ENCODE measurements around the gene ZSWIM6.
"Not testable (repeated sequence)": the region's sequence is repeated elsewhere in the genome, so short reads cannot be mapped to it uniquely, and the experiment has no call there.

The ZSWIM6 gene

GRCh38 chr5:61409568-61409967 is 77.5 kb downstream of the ZSWIM6 start:
- DNase-seq: peak; percentile 63

DNA sequence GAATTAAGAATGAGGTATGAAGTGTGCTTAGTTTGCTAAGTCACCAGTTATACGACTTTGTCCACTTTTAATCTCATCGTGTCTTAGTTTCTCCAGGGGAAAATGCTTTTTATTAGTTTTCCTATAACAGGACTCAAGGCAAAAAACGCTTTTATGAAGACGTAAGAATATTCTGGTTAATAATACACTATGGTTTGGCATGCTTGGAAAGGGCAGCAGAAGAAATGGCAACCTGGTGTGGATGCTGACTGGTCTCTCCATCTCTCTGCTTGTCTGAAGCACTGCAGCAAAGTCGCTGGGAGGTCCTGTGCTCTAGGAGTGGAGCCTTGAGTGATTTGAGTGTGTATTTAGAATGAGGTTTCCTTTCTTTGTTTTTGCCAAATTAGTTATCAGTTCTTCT is 78.8 kb downstream of the ZSWIM6 start:
- DNase-seq: no peak

DNA sequence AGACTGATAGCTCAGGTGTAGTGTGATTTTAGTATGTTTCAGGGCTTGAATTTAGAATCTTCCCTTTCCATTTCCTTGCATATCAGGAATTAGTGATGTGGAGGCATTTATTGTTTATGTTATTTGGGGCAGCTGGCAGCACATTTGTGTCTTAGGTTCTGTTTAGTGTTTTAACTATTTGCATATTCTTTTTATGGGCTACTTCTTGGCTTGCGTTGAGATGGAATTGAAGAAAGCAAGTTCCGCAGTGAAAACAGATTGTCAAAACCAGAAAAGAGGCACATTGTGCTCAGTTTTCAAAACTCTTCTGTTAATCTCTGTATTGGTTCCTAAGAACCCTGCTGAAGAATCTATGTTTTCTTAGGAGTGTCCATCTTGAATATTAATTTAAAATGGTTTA is 80.3 kb downstream of the ZSWIM6 start:
- DNase-seq: no peak

- DNase-seq: not testable (repeated sequence)
Measured at GRCh38 chr5:61413205-61413604, 81.1 kb downstream of the ZSWIM6 start.

GRCh38 chr5:61414806-61415205 is 82.7 kb downstream of the ZSWIM6 start:
- DNase-seq: no peak

GRCh38 chr5:61416010-61416409 is 84.0 kb downstream of the ZSWIM6 start:
- no peak for DNase-seq

GRCh38 chr5:61416420-61416819 is 84.4 kb downstream of the ZSWIM6 start:
- no peak for DNase-seq

- DNase-seq: no peak
Measured at GRCh38 chr5:61417340-61417739, 85.3 kb downstream of the ZSWIM6 start.

DNA sequence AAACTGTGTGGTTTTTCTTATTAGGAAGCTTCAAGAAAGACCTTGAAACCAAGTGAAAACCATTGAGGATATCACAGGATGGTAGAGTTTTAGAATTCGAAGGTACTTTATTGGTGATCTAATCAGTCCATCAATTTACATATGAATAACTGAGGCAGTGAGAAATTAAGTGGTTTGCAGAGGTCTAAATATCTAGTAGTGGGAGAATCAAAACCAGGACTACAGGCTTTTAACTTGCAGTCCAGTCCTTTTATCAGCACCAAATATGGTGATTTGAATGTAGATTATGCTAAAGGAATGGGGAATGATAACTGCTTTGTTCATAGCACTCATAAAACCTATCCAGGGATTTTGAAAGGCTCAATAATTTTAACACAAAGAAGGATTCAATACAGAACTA is 85.8 kb downstream of the ZSWIM6 start:
- no peak for DNase-seq

DNA sequence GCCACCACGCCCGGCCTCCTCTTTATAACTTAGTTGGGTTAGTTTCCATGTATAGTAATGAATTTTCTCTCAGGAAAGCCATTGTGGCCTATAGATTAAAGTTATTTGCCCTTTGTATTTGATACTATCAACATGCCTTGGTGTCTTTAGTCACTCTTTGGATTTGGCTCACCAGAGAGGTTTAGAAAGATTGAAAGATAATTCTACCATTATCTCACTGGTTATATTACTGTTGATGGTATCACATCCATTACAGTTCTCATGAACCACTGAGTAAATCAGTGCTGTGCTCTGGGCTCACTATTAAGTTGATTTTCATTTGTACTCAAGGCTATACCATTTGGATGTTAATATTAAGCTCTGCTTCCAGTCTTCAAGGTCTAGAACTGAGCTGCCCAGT is 87.0 kb downstream of the ZSWIM6 start:
- DNase-seq: no peak

DNA sequence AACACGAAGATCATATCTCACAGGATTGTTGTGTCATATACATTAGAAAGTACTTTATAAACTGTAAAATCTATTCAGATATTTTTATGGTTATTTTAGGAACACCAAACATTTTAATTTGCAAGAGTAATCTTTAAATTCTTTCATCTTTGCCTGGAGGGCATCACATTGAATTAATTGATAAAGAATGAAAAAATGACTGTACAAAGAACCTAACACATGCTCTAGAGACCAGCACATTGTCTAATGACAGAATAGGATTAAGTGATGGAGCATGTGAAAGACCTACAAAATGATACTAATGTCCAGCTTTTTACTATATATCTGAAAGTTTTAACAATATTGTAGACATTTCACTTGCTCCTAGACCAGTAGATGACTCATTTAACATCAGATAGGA is 88.0 kb downstream of the ZSWIM6 start:
- DNase-seq: no peak

GRCh38 chr5:61421262-61421661 is 89.2 kb downstream of the ZSWIM6 start:
- DNase-seq: not testable (repeated sequence)

- no peak for DNase-seq
Measured at GRCh38 chr5:61423487-61424145, 91.6 kb downstream of the ZSWIM6 start.

GRCh38 chr5:61425918-61426317 is 93.9 kb downstream of the ZSWIM6 start:
- no peak for DNase-seq

GRCh38 chr5:61429906-61430305 is 97.8 kb downstream of the ZSWIM6 start:
- no peak for DNase-seq

DNA sequence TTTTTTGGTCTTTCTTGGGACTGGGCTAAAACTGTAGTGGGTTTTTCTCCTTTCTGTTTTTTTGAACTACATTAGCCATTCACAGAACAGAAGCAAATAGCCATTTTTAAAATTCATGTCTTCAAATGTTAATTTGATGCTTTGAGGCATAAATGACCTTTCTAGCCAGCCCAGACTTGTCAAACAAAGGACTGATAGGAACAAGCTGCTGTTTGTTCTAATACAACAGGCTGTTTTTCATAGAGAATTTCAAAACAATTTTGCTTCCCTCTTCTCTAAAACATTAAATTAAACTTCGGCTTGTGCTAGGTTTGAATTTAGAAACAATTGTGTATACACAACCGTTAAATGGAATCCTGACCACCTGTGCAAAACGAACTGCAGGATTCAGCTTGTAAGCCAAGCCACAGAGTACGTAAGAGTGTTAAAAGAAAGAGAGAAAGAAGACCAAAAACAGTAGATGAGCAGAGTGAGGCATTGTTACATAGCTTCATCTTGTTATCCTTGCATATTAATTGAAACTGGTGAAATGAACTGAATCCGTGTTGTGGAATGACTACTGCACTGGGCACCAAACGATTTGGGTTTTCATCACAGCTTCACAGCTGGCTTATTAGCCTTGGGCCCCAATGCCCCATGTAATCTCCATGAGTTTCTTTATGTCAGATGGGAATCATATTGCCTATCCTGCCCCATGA is 100.0 kb downstream of the ZSWIM6 start:
- DNase-seq: no peak

DNA sequence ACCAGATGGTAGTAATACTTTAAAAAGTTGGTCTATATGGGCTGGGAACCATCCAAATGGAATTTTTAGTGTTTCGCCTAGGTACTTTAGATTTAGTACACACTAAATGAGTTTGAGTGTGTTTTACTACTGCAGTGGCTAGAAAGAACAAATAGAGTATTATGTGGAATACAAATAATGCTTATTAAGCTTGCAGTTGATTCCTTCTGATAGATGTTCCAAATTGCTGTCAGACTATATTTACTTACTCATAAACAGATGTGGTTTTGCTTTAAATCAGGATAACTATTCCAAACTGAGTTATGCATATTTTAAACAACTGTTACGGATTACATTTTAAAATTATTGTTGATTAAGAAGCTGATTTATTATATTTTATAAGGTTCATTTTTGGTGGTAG is 103.3 kb downstream of the ZSWIM6 start:
- DNase-seq: no peak

GRCh38 chr5:61438298-61438970 is 106.4 kb downstream of the ZSWIM6 start:
- DNase-seq: no peak

DNA sequence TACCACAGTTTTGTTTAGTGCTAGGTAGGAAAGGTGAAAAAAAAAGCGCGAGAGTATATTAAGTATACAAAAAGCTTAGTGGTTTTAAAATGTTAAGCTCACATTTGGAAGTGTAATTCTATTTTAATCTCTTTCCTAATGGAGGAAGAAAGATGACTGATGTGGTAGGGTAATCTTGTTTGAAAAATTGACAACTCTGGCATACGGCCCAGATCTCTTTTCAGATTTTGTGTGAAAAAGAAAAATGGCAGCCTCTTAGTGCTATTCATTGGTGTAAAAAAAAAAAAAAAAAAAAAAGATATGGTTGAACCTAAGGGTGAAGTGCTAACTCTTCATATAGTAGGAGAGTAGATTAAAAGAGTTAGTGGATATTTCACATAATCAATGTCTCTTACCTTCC is 108.0 kb downstream of the ZSWIM6 start:
- no peak for DNase-seq

DNA sequence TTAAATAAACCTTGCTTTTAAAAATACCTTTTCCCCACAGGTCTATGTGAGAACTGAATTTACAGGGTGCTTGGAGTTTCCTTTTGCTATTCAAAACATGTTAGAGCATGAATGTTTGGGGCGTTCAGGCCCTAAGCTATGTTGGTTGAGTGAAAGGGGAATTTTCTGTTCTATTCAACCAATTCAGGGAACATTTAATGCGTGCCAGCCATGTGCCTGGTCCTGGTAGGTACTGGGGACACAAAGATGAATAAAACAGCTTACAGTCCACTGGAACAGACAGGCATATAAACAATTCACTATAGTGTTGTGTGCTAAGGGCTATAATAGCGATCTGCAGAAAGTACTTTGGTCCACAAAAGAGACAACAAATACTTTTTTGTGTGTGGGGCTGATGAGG is 108.5 kb downstream of the ZSWIM6 start:
- DNase-seq: no peak

DNA sequence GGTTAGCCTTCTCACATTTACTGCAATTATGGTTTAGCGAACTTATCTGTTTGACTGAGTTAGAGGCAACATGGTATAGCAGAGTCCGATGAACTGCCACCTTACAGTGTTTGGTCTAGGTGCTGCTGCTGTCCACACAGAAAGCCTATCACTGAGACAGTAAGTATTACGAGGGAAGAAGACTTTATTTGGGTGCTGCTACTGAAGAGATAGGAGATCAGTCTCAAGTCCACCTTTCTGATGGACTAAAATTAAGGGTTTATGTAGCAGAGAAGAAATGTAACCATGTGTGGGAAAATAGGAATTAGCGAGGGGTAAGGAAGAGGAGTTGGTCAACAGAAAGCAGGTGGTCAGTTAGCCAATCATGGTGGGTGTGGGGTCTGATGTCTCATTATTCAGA is 109.7 kb downstream of the ZSWIM6 start:
- peak; percentile 11 for DNase-seq

- DNase-seq: no peak
Measured at GRCh38 chr5:61447780-61448495, 115.9 kb downstream of the ZSWIM6 start.

- peak; percentile 7 for DNase-seq
Measured at GRCh38 chr5:61449804-61450492, 117.9 kb downstream of the ZSWIM6 start.

Measured in suppressor macrophage treated with lipopolysaccharide for 4 hours (primary cell).